ENCODE data around the gene SMPD3. TPM values are rescaled to one million over a fixed set of nuclear protein-coding genes. Genes with fewer than 3 reads are reported as not detected.

SMPD3 gene
- total RNA-seq, 1 experiment from 2014 or later = 0.89 TPM

DNA sequence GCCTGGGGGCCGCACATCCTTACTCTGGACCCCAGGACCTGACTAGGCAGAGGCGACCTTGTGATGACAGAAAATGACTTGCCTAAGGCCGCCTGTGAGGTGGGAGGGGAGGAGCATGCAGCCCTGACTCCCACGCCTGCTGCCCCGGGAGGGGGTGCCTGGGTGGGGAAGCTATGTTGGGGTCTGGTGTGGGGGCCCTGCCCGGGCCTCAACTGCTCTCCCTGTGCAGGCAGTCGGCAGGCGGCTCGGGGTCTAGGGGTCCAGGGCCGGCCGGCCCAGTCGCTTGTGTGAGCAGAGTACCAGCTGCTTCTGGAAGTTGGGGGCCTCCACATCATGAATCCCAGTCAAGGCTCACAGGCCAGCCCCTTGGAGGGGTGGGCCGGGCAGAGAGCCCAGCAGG, 89.4 kb downstream of the SMPD3 start:
- no peaks in the 10 kb centered on the region for H3K9me3 ChIP-seq (ENCODE audit: control insufficient read depth in 1 of 2, insufficient read depth in 1 of 2, low read depth in 1 of 2, low read length in 2 of 2)
- H3K4me2 ChIP-seq (ENCODE audit: low read length) = no peak overlapping the region
- no peaks in the 10 kb centered on the region for H4K20me1 ChIP-seq (ENCODE audit: insufficient read depth)
- no peaks in the 10 kb centered on the region for H3K79me2 ChIP-seq (ENCODE audit: insufficient read depth, low read length)
- TF ChIP-seq MAX (IDR thresholded peaks at IDR 0.05) (no peak), EZH2phosphoT487 (IDR thresholded peaks at IDR 0.05; ENCODE audit: borderline replicate concordance) (no peak), CEBPB (IDR thresholded peaks at IDR 0.05; ENCODE audit: low read depth) (no peak), SIN3A (IDR thresholded peaks at IDR 0.05; ENCODE audit: low read depth) (no peak), RAD21 (IDR thresholded peaks at IDR 0.05; ENCODE audit: low read depth) (no peak), YY1 (IDR thresholded peaks at IDR 0.05; ENCODE audit: extremely low read depth, insufficient replicate concordance, low read depth, low read length) (no peak)
- H3K4me1 ChIP-seq (ENCODE audit: control insufficient read depth in 1 of 2, insufficient read depth in 2 of 2, low read length in 2 of 2) = no peaks in the 10 kb centered on the region
- ChIA-PET RAD21 (ENCODE audit: low non-redundant PET in 1 of 2, low total read pairs in 2 of 2, uncharacterized antibody in 2 of 2, unreplicated experiment in 2 of 2) (no interaction called here), CTCF (no interaction called here), POLR2A (no interaction called here)
- no peak overlapping the region for H3K4me3 ChIP-seq (replicated peaks in 1 of 2; ENCODE audit: low read depth in 1 of 2, low read length in 2 of 2)
- no peak overlapping the region for H3K9ac ChIP-seq (ENCODE audit: low read length)
- no peaks in the 10 kb centered on the region for H3K27me3 ChIP-seq (ENCODE audit: insufficient read depth, low read length)
- no peak for ATAC-seq
- H3K9me2 ChIP-seq (ENCODE audit: insufficient read depth) = no peaks in the 10 kb centered on the region
- H2AFZ ChIP-seq (ENCODE audit: low read depth, low read length, poor library complexity, severe bottlenecking) = no peak overlapping the region
- DNase-seq (ENCODE audit: low read depth, low spot score) = no peak
- BruUV-seq (replicated peaks) = no TSS peak
- H3K27ac ChIP-seq (ENCODE audit: low read depth, low read length) = no peak overlapping the region
- peaks cover 0 to 4% of the 10 kb centered on the region in 2 experiments; a peak in 2 of 4 replicates for H3K36me3 ChIP-seq (ENCODE audit: control insufficient read depth in 1 of 2, insufficient read depth in 2 of 2, low read length in 2 of 2)
- intact Hi-C loops (cut with micrococcal nuclease) = no loop called here

DNA sequence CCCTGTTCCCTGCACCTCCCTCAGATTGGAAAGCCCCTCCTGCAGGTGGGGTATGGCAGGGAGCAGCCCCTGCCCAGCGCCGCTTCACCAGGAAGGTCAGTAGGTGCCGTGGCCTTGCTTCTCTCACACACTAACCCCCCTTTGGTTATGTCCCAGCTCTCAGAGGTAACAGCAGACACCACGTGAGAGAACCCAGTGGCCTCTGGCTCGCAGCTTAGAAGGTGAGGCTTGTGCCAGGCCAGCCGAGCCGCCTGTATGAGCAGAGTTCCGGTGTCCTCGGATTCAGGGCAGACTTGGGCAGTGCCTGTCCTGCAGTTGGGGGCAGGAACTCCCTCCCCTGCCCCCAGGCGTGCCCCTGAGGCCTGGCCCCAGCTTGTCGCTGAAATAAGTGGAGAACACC, 90.4 kb downstream of the SMPD3 start:
- H3K9me3 ChIP-seq (ENCODE audit: control insufficient read depth in 1 of 2, insufficient read depth in 1 of 2, low read depth in 1 of 2, low read length in 2 of 2) = no peaks in the 10 kb centered on the region
- DNase-seq (ENCODE audit: low read depth, low spot score) (no peak), ATAC-seq (no peak)
- no TSS peak for BruUV-seq (replicated peaks)
- H3K79me2 ChIP-seq (ENCODE audit: insufficient read depth, low read length) = no peaks in the 10 kb centered on the region
- H3K4me3 ChIP-seq (replicated peaks in 1 of 2; ENCODE audit: low read depth in 1 of 2, low read length in 2 of 2) = no peak overlapping the region
- ChIA-PET CTCF (no interaction called here), POLR2A (no interaction called here), RAD21 (ENCODE audit: low non-redundant PET in 1 of 2, low total read pairs in 2 of 2, uncharacterized antibody in 2 of 2, unreplicated experiment in 2 of 2) (no interaction called here)
- H3K4me2 ChIP-seq (ENCODE audit: low read length) = no peak overlapping the region
- no peaks in the 10 kb centered on the region for H3K27me3 ChIP-seq (ENCODE audit: insufficient read depth, low read length)
- intact Hi-C loops (cut with micrococcal nuclease) = no loop called here
- no peaks in the 10 kb centered on the region for H3K9me2 ChIP-seq (ENCODE audit: insufficient read depth)
- no peak overlapping the region for H2AFZ ChIP-seq (ENCODE audit: low read depth, low read length, poor library complexity, severe bottlenecking)
- no peak overlapping the region for H3K9ac ChIP-seq (ENCODE audit: low read length)
- no peaks in the 10 kb centered on the region for H3K4me1 ChIP-seq (ENCODE audit: control insufficient read depth in 1 of 2, insufficient read depth in 2 of 2, low read length in 2 of 2)
- H4K20me1 ChIP-seq (ENCODE audit: insufficient read depth) = no peaks in the 10 kb centered on the region
- H3K27ac ChIP-seq (ENCODE audit: low read depth, low read length) = no peak overlapping the region
- peaks cover 0 to 11% of the 10 kb centered on the region in 2 experiments; a peak in 3 of 4 replicates for H3K36me3 ChIP-seq (ENCODE audit: control insufficient read depth in 1 of 2, insufficient read depth in 2 of 2, low read length in 2 of 2)
- TF ChIP-seq, protein P1, sequence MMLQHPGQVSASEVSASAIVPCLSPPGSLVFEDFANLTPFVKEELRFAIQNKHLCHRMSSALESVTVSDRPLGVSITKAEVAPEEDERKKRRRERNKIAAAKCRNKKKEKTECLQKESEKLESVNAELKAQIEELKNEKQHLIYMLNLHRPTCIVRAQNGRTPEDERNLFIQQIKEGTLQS (IDR thresholded peaks at IDR 0.05) = no peak
- TF ChIP-seq REST (IDR thresholded peaks at IDR 0.05; ENCODE audit: low read depth) = no peak
- TF ChIP-seq SRF (IDR thresholded peaks at IDR 0.05; ENCODE audit: low read depth) = no peak
- no peak for TF ChIP-seq CTCF (IDR thresholded peaks at IDR 0.05 in 2 of 3, conservative IDR thresholded peaks at IDR 0.05 in 1 of 3; ENCODE audit: borderline replicate concordance in 1 of 3, insufficient read depth in 1 of 3, low read depth in 2 of 3, low read length in 2 of 3)
- TF ChIP-seq MAX (IDR thresholded peaks at IDR 0.05) = no peak
- TF ChIP-seq EGR1 (IDR thresholded peaks at IDR 0.05; ENCODE audit: low read depth) = no peak
- TF ChIP-seq ELF1 (IDR thresholded peaks at IDR 0.05; ENCODE audit: borderline replicate concordance, low read depth) = no peak
- TF ChIP-seq ZFX (IDR thresholded peaks at IDR 0.05) = no peak
- no peak for TF ChIP-seq EZH2phosphoT487 (IDR thresholded peaks at IDR 0.05; ENCODE audit: borderline replicate concordance)
- TF ChIP-seq SIN3A (IDR thresholded peaks at IDR 0.05; ENCODE audit: low read depth) = no peak
- no peak for TF ChIP-seq SP1 (IDR thresholded peaks at IDR 0.05; ENCODE audit: low read depth)
- TF ChIP-seq EZH2 (IDR thresholded peaks at IDR 0.05) = no peak
- no peak for TF ChIP-seq JUND (IDR thresholded peaks at IDR 0.05)
- TF ChIP-seq FOSL1 (IDR thresholded peaks at IDR 0.05; ENCODE audit: low read depth) = no peak

Data from HCT116 (cell line).